T-helper 2 cell treated with Interferon-gamma antibody and Interleukin-4, amounts not matched to agents 5 μg/mL and 100 μg/mL, for 36 hours (primary cell): ENCODE measurements around the gene FAM219A.
"Not testable (repeated sequence)": the region's sequence is repeated elsewhere in the genome, so short reads cannot be mapped to it uniquely, and the experiment has no call there.

Experiments used
- DNase-seq: peaks from one replicate; pipeline ENCODE4 v3.0.0; 2021; ENCODE audit warnings: low spot score
- H3K27ac Mint-ChIP-seq: one replicate; pipeline ENCODE4 v1.8.0; 2021; ENCODE audit warnings: mild to moderate bottlenecking, mixed read lengths
- H3K27me3 Mint-ChIP-seq: one replicate; pipeline ENCODE4 v1.8.0; 2021; ENCODE audit warnings: low read depth, mixed read lengths
- H3K36me3 Mint-ChIP-seq: one replicate; pipeline ENCODE4 v1.8.0; 2021; ENCODE audit warnings: low read depth, mixed read lengths
- H3K4me1 Mint-ChIP-seq: one replicate; pipeline ENCODE4 v1.8.0; 2021; ENCODE audit warnings: low read depth, mixed read lengths
- H3K4me3 Mint-ChIP-seq: one replicate; pipeline ENCODE4 v1.8.0; 2022; ENCODE audit warnings: mild to moderate bottlenecking, moderate library complexity, mixed read lengths
- H3K9me3 Mint-ChIP-seq: one replicate; pipeline ENCODE4 v1.8.0; 2021; ENCODE audit warnings: mixed read lengths

FAM219A gene

DNA sequence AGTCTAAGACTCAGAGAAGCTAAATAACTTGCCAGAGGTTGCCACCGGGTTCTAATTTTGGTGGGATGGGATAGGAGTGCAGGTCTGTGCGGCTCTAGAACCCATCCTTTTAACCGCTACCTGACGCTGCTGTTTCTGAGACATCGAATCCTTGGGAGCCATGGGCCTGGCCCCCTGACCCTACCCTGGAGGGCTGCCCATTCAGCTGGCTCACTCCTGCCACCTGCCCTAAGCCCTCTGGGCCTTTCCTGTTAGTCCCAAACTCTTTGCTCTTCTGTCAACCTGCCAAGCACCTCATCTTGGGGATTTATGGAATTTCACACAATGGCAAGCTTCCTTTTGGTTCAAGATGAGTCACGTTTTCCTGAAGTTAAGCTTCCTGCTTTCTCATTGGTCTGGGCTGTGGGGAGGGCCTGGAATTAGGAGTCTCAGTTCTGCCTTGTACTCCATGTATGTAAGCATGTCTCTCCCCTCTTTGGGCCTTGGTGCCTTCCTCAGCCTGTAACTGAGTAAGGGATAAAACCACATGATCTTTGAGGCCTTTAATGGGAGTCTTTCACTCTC is 37.9 kb upstream of the FAM219A start:
- Mint-ChIP-seq H3K27ac (no peak overlapping the region), H3K4me1 (peaks cover 2% of the 10 kb centered on the region), H3K36me3 (no peaks in the 10 kb centered on the region), H3K9me3 (no peaks in the 10 kb centered on the region), H3K27me3 (no peaks in the 10 kb centered on the region), H3K4me3 (no peak overlapping the region)
- no peak for DNase-seq

DNA sequence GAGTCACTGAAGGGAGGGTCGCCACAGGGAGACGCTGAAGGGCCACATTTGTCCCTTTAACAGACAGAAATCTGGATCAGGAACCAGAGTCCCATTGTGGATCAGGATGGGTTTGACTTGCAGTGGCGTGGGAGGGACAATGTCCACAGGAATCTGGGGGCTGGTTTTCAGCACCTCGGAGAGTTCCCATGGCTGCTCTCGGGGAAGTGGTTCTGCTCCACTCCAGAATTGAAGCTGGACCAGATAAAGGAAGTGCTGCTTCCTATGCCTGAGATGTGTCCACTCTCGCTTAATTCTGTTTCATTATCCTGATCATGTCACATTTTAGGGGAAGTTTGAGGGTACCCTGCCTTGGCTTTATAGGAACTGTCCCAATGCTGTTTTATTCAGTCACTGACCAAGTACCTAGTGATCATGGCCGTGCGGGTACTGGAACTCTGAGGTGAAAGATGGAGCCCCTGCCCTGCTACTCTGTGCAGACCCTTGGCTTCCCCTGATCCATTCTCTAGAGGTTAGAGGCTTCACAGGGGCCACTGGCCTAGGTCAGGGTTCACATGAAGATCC is 35.7 kb upstream of the FAM219A start:
- no peaks in the 10 kb centered on the region for H3K27me3 Mint-ChIP-seq
- no peaks in the 10 kb centered on the region for H3K36me3 Mint-ChIP-seq
- H3K4me3 Mint-ChIP-seq: no peak overlapping the region
- no peaks in the 10 kb centered on the region for H3K9me3 Mint-ChIP-seq
- H3K27ac Mint-ChIP-seq: no peak overlapping the region
- peak; percentile 22 for DNase-seq
- H3K4me1 Mint-ChIP-seq: no peaks in the 10 kb centered on the region

DNA sequence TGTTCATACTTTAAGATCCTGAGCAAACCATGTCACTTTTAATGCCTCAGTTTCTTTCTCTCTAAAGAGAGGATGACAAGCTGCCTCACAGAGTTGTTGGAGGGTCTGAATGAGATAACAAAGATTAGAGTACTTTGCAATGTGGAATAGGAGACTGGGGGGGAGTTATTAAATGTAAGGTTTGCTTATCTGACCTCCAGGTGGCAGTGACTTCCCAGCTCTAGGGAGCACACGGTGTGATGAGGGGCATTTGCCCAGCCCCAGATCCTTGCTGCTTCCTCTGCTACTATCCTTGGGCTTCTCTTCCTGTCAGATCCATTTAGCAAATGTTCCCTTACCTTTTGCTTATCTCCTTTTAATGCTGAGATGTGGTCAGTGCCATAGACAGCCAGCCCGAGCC is 33.7 kb upstream of the FAM219A start:
- Mint-ChIP-seq H3K27ac (no peak overlapping the region), H3K4me3 (no peak overlapping the region), H3K4me1 (no peaks in the 10 kb centered on the region), H3K27me3 (no peaks in the 10 kb centered on the region), H3K36me3 (no peaks in the 10 kb centered on the region), H3K9me3 (no peaks in the 10 kb centered on the region)
- DNase-seq: no peak

DNA sequence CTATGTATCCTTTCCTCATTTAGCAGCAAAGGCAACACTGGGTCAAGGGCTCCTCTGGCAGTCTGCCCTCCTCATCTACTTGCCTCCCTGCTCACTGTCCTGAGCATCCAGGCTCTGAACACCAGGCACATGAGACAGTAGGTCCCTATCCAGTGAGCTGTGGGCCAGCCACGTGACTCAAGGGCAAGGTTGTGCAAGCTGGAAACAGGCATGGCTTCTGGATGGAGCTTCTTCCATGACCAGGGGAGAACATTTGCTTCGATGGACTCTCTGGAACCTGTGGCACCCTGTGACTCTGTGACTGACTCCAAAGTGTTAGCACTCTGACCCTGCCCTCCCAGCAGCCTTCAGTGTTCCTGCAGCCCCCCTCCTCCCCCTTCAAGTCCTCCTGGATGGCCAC is 33.2 kb upstream of the FAM219A start:
- no peaks in the 10 kb centered on the region for H3K4me1 Mint-ChIP-seq
- H3K36me3 Mint-ChIP-seq: no peaks in the 10 kb centered on the region
- no peak overlapping the region for H3K27ac Mint-ChIP-seq
- no peak overlapping the region for H3K4me3 Mint-ChIP-seq
- no peaks in the 10 kb centered on the region for H3K9me3 Mint-ChIP-seq
- no peak for DNase-seq
- no peaks in the 10 kb centered on the region for H3K27me3 Mint-ChIP-seq

DNA sequence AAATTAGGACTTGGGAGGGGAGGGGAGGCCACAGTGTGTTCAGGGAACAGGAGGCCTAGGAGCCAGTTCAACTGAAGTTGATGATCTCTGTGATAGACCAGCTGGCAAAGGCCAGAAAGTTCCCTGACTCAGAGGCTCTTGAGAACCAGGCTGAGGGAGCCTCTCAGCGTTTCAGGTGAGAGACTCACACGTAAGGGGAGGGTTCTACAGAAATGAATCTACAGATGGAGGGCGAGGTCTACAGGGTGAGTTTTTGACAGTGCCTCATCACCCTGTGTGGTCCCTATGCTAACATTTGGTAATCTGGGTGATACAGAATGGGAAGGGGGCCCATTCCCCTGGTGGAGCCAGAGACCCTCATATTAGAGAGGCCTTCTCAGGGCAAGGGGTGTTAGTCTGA is 32.4 kb upstream of the FAM219A start:
- Mint-ChIP-seq H3K9me3 (no peaks in the 10 kb centered on the region), H3K27me3 (no peaks in the 10 kb centered on the region), H3K4me1 (no peaks in the 10 kb centered on the region), H3K27ac (no peak overlapping the region), H3K36me3 (no peaks in the 10 kb centered on the region), H3K4me3 (no peak overlapping the region)
- DNase-seq: no peak

DNA sequence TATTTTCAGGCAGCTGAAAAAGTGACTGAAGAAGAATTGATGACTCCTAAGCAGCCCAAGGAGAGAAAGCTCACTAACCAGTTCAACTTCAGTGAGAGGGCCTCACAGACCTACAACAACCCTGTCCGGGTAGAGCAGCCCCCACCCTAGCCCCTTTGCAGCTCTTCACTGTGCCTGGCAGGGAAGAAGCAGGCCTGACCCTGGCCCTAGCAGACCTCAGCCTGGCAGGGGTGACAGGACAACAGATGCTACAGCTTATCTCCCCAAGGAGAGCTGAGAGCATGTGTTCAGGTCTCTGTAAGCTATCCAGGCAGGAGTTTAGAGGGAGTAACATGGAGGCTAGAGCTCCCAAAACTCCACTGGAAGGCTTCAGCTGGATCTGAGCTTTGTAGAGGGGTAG is 32.0 kb upstream of the FAM219A start:
- Mint-ChIP-seq H3K36me3 (no peaks in the 10 kb centered on the region), H3K27me3 (no peaks in the 10 kb centered on the region), H3K27ac (no peak overlapping the region), H3K9me3 (no peaks in the 10 kb centered on the region), H3K4me3 (no peak overlapping the region), H3K4me1 (no peaks in the 10 kb centered on the region)
- no peak for DNase-seq

DNA sequence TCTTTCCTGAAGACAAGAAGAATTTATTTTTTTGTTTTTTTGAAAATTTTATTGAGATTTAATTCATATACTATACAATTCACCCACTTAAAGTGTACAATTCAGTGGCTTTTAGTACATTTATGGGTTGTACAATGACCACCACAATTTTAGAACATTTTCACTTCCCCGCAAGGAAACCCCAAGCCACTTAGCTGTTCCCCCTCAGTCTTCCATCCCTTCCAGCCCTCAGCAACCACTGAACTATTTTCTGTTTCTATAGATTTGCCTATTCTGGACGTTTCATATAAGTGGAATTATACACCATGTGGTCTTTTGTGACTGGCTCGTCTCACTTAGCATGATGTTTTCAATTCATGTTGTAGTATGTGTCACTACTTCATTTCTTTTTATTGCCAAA is 28.2 kb upstream of the FAM219A start:
- Mint-ChIP-seq H3K27me3 (no peaks in the 10 kb centered on the region), H3K4me1 (no peaks in the 10 kb centered on the region), H3K36me3 (no peaks in the 10 kb centered on the region), H3K9me3 (no peaks in the 10 kb centered on the region), H3K27ac (no peak overlapping the region), H3K4me3 (no peak overlapping the region)
- DNase-seq: no peak

DNA sequence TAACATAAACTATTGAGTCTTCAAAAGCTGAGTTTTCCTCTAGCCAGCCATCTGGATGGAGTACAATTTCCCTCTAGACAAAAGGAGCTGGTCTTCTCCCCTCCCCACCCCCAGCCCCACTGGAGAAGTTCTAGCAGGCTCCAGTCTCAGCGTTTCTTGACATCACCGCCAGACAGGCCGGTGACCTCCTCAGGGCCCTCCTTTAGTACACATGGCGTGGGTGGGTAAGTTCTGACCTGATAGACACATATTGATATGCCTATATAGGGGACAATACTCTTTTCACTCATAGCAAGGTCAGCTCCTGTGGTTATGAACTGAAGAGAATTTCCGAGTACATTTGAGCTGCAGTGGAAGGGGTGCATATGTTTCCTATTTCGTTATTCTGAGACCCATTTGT is 27.5 kb upstream of the FAM219A start:
- Mint-ChIP-seq H3K4me1 (no peaks in the 10 kb centered on the region), H3K27me3 (no peaks in the 10 kb centered on the region), H3K36me3 (no peaks in the 10 kb centered on the region), H3K27ac (no peak overlapping the region), H3K4me3 (no peak overlapping the region), H3K9me3 (no peaks in the 10 kb centered on the region)
- DNase-seq: no peak

DNA sequence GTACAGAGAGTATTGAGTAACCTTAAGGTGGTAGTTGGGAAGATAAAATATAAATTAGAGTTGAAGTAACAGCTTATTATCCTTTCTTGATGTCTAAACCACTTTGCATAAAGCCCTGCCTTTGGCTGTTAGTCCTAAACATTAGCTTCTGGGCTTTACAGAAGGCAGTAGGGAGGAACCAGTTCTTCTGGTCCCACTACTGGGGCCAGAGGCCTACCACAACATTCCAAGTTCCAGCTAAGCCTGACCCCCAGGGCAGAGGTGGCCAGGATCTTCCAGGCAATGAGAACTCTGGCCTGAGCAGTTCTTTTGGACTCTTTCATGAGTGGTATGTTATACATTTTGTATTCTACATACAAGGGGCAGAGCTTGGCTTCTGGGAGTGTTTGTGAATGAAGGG is 26.3 kb upstream of the FAM219A start:
- DNase-seq: no peak
- no peaks in the 10 kb centered on the region for H3K9me3 Mint-ChIP-seq
- no peak overlapping the region for H3K27ac Mint-ChIP-seq
- H3K36me3 Mint-ChIP-seq: no peaks in the 10 kb centered on the region
- no peaks in the 10 kb centered on the region for H3K27me3 Mint-ChIP-seq
- no peaks in the 10 kb centered on the region for H3K4me1 Mint-ChIP-seq
- no peak overlapping the region for H3K4me3 Mint-ChIP-seq

DNA sequence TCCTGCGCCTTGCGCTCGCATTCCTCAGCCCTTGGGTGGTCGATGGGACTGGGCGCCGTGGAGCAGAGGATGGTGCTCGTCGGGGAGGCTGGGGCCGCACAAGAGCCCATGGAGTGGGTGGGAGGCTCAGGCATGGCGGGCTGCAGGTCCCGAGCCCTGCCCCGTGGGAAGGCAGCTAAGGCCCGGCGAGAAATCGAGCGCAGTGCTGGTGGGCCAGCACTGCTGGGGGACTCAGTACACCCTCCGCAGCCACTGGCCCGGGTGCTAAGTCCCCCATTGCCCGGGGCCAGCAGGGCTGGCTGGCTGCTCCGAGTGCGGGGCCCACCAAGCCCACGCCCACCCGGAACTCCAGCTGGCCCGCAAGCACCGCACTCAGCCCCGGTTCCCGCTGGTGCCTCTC is 24.4 kb upstream of the FAM219A start:
- H3K4me3 Mint-ChIP-seq, H3K36me3 Mint-ChIP-seq, H3K27ac Mint-ChIP-seq, H3K4me1 Mint-ChIP-seq, H3K9me3 Mint-ChIP-seq, DNase-seq, H3K27me3 Mint-ChIP-seq: not testable (repeated sequence)

DNA sequence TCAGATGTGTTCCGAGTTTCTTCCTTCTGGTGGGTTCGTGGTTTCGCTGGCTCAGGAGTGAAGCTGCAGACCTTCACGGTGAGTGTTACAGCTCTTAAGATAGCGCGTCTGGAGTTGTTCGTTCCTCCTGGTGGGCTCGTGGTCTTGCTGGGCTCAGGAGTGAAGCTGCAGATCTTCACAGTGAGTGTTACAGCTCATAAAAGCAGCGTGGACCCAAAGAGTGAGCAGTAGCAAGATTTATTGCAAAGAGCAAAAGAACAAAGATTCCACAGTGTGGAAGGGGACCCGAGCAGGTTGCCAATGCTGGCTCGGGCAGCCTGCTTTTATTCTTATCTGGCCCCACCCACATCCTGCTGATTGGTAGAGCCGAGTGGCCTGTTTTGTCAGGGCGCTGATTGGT is 23.2 kb upstream of the FAM219A start:
- H3K36me3 Mint-ChIP-seq, H3K27ac Mint-ChIP-seq: not testable (repeated sequence)

DNA sequence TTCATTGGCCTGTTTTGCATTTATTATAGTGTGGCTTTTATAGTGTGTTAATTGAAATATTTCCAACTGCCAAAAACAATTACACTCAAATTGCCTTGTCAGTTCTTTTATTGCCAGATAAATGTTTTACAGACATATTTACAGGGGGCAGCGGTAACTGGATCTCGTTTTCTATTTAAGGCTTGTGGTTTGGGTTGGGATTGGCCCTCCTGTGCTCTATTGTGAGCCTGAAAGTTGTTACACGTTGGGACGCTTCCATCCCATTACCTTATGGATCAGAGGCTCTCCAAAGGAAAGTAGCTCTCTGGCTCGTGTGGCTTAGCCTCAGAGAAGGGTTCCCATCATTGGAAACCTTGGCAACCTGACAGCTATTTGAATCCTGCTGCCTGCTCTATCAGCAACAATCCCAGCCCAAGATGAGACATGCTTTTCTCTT is 21.1 kb upstream of the FAM219A start:
- no peaks in the 10 kb centered on the region for H3K36me3 Mint-ChIP-seq
- no peak for DNase-seq
- no peak overlapping the region for H3K27ac Mint-ChIP-seq
- no peaks in the 10 kb centered on the region for H3K9me3 Mint-ChIP-seq
- no peak overlapping the region for H3K4me3 Mint-ChIP-seq
- H3K27me3 Mint-ChIP-seq: peaks cover 6% of the 10 kb centered on the region
- no peaks in the 10 kb centered on the region for H3K4me1 Mint-ChIP-seq

More for the DNA sequence above, 23.2 kb upstream of the FAM219A start:
- H3K27me3 Mint-ChIP-seq, H3K4me3 Mint-ChIP-seq, H3K9me3 Mint-ChIP-seq, DNase-seq, H3K4me1 Mint-ChIP-seq: not testable (repeated sequence)

DNA sequence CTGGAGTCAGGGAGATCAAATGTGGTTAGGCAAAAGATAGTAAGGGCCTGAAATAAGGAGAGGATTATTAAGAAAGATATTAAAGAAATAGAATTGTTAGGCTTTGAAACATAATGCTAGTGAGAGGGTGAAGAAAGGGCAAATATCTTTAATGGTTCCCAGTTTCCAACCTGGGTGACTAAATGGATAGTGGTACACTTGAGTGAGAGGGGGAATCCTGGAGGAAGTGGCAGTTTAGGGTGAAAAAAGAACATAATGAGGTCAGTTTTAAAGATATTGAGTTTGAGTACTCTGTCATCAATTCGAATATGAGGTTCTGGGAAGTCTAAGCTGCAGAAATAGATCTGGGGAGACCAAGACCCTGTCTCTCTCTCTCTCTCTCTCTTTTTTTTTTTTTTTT is 19.2 kb upstream of the FAM219A start:
- no peak for DNase-seq

DNA sequence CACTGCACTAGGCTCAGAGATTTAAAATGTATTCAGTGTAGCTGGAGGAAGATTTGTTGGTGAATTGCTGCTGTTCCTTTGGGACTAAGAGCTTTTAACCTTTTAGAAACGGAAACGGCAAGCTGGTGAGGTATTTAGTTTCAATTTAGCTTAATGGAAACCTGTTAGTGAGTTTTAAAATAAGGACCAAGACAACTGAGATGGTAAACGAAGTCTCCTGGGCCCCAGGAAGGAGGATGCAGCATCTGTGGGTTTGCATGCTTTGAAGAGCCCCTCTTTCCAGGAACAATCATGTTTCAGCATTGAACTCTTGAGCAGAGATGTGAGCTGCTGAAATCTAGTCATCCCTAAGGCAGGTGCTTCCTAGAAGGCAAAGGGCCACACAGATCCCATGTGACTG is 16.7 kb upstream of the FAM219A start:
- H3K4me1 Mint-ChIP-seq: no peaks in the 10 kb centered on the region
- no peaks in the 10 kb centered on the region for H3K36me3 Mint-ChIP-seq
- no peak overlapping the region for H3K4me3 Mint-ChIP-seq

More for the DNA sequence above, 19.2 kb upstream of the FAM219A start:
- peaks cover 6% of the 10 kb centered on the region for H3K27me3 Mint-ChIP-seq
- no peaks in the 10 kb centered on the region for H3K4me1 Mint-ChIP-seq
- no peak overlapping the region for H3K4me3 Mint-ChIP-seq
- H3K36me3 Mint-ChIP-seq: no peaks in the 10 kb centered on the region
- no peaks in the 10 kb centered on the region for H3K9me3 Mint-ChIP-seq
- no peak overlapping the region for H3K27ac Mint-ChIP-seq

DNA sequence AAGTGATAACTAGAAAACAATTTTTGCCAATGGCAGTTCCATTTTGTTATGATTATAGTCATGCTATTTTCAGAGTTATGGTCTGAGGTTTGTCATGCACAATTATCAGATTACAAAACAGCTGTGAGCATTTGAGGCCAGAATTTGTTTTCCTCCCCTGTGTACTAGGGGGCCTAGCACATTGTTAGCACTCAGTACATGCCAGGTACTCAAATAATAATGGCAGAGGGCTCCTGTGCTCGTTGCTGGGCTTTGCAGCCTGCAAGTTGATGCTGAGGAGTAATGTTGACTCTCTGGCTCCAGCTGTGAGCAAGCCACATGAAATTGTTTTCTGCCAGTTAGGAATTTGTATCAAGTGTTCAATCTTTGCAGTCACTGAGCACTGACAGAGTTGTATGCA is 7.1 kb upstream of the FAM219A start:
- DNase-seq: no peak
- no peaks in the 10 kb centered on the region for H3K4me1 Mint-ChIP-seq
- no peaks in the 10 kb centered on the region for H3K36me3 Mint-ChIP-seq
- no peak overlapping the region for H3K27ac Mint-ChIP-seq
- no peaks in the 10 kb centered on the region for H3K9me3 Mint-ChIP-seq
- H3K27me3 Mint-ChIP-seq: peaks cover 6% of the 10 kb centered on the region
- H3K4me3 Mint-ChIP-seq: no peak overlapping the region

More for the DNA sequence above, 16.7 kb upstream of the FAM219A start:
- no peak for DNase-seq
- Mint-ChIP-seq H3K27me3 (peaks cover 9% of the 10 kb centered on the region), H3K9me3 (no peaks in the 10 kb centered on the region), H3K27ac (no peak overlapping the region)
